GM19467 (cell line): Measurements from ENCODE around the gene C12orf57.

Source experiments
- ATAC-seq: cut with Tn5 transposase; IDR thresholded peaks from one replicate; pipeline ENCODE4 v1.9.1; 2021; ENCODE audit warnings: mild to moderate bottlenecking, moderate library complexity; ENCODE audit not compliant: unreplicated experiment

Gene C12orf57

DNA sequence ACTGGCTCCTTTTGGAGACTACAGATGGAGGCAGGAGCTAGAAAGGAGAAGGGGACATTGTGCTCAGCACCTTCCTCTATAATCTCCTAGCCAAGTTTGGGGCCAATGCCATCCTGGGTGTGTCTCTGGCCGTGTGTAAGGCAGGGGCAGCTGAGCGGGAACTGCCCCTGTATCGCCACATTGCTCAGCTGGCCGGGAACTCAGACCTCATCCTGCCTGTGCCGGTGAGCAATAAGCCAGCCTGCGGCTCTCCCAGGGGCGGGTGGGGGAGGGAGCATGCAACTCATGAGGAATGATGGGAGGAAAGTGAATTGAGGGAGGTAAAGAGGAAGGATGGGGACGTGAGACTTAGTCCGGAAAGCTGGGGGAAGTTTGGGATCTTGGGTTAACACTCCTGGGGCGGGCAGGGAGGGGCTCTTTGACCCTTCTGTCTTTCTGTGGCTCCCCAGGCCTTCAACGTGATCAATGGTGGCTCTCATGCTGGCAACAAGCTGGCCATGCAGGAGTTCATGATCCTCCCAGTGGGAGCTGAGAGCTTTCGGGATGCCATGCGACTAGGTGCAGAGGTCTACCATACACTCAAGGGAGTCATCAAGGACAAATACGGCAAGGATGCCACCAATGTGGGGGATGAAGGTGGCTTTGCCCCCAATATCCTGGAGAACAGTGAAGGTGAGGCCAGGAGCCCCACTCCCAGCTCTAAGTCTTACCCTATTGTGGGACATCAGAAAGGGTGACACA lies 26.2 kb upstream of the C12orf57 start:
- no peak for ATAC-seq

DNA sequence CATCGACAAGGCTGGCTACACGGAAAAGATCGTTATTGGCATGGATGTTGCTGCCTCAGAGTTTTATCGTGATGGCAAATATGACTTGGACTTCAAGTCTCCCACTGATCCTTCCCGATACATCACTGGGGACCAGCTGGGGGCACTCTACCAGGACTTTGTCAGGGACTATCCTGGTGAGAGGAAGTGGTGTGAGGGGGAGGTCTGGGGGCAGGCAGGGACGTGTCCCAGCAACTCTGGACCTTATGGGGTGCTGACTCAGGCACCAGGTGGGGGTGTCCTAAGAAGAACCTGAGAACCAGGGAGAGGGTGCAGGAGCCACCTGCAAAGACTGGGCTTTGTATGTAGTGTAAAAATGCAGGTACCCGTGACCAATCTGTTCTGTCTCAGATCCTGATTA lies 24.2 kb upstream of the C12orf57 start:
- ATAC-seq = no peak

DNA sequence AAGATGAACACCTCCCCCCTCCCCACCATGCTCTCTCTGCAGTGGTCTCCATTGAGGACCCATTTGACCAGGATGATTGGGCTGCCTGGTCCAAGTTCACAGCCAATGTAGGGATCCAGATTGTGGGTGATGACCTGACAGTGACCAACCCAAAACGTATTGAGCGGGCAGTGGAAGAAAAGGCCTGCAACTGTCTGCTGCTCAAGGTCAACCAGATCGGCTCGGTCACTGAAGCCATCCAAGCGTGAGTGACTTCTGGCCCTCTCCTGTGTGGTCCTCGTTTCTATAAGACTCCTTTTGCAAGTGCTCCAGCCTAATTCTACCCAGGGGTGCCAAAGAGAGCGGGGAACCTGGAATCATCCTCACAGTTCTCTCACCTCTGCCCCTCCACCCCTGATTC lies 22.3 kb upstream of the C12orf57 start:
- ATAC-seq = no peak

DNA sequence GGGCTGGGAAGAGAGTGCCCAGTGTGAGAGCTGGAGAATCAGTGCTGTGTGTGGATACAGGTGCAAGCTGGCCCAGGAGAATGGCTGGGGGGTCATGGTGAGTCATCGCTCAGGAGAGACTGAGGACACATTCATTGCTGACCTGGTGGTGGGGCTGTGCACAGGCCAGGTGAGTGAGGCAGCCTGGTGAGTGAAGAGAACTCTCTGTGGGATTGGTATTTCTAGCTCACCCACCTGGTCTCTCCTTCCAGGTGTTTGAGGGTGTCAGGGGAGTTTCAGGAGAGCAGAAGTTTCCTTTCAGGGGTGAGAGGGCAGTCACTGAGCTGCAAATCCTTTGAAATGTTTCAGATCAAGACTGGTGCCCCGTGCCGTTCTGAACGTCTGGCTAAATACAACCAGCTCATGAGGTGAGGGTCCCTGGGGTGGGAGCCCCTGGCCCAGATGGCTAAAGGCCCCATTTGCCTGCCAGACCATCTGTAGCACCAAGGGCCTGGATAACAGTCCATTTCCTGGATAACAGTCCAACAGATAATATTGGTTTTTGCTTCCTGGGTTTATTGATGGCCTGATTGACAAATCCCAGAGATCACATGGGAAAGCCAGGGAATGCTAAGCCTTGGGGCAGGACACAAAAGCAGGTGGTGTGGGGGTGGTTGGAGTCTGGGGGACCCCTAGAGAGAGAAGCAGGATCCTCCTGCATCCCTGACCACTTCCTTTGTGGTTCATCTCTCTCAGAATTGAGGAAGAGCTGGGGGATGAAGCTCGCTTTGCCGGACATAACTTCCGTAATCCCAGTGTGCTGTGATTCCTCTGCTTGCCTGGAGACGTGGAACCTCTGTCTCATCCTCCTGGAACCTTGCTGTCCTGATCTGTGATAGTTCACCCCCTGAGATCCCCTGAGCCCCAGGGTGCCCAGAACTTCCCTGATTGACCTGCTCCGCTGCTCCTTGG lies 21.6 kb upstream of the C12orf57 start:
- no peak for ATAC-seq

DNA sequence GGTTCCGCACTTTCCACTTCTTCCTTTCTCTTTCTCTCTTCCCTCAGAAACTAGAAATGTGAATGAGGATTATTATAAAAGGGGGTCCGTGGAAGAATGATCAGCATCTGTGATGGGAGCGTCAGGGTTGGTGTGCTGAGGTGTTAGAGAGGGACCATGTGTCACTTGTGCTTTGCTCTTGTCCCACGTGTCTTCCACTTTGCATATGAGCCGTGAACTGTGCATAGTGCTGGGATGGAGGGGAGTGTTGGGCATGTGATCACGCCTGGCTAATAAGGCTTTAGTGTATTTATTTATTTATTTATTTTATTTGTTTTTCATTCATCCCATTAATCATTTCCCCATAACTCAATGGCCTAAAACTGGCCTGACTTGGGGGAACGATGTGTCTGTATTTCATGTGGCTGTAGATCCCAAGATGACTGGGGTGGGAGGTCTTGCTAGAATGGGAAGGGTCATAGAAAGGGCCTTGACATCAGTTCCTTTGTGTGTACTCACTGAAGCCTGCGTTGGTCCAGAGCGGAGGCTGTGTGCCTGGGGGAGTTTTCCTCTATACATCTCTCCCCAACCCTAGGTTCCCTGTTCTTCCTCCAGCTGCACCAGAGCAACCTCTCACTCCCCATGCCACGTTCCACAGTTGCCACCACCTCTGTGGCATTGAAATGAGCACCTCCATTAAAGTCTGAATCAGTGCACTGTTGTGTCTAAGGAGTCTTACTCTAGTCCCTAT lies 20.7 kb upstream of the C12orf57 start:
- no peak for ATAC-seq

DNA sequence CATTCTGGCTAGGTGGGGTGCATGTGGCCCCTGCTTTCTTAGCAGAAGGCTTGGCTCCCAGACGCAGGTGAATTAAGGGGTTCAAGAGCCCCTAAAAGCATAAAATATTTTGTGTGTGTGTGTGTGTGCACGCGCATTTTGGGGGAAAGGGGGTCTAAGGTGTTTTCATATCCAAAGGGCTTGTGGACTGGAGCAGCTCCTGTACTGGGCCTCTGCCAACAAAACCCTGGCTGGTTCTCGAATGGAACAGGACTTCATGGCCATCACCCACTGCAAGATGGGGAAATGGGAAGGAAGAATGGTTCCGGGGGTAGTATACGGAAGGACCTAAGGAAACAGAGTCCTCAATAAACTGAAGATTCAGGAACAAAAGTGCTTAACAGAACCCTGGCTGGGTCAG lies 20.0 kb upstream of the C12orf57 start:
- ATAC-seq = no peak

DNA sequence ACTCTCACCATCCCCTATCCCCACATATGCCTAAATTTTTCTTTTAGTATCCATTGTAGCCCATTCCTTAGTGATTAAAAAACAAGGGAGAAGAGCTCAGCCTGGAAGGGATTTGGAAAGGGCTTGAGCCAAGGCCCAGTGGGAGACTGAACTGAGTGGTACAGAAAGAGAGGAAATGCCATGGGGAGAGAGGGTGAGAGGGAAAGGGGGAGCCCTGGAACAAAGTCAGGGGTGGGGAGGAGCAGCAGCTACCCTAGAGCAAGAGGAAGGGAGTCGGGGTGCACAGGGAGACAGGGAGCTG lies 18.6 kb upstream of the C12orf57 start:
- no peak for ATAC-seq

DNA sequence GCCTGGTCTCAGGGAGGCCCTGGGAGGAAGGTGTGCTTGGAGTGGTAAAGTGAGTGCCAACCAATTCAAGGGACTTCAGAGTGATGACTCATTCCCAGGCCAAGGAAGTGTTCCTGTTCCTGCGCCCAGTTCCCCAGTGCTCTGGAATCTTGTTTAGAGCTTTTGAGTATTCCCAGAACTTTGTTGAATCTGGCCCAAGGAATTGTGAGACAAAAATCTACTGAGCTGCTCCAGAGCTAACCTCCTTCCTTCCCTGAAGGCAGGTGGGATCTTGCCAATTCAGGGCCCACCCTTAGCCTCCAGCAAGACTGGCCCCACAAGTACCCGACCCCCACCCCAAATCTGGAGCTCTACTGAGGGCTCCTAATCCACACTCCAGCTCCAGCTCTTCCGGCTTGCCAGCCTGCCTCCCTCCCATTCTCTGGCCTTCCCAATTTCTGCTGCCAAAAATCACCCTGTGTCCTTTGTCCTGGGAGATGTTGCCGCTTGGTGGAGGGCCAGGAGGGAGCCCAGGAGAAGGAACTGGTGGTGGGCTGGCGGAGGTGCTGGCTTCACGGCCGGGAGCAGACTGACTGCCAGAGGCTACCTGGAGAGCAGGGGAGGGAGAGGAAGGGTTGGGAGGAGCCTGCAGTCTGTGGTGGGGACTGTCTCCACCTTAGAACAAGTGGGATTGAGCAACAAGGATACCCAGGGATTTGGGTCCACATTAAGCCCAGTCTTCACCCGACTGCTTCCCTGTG lies 18.1 kb upstream of the C12orf57 start:
- no peak for ATAC-seq

DNA sequence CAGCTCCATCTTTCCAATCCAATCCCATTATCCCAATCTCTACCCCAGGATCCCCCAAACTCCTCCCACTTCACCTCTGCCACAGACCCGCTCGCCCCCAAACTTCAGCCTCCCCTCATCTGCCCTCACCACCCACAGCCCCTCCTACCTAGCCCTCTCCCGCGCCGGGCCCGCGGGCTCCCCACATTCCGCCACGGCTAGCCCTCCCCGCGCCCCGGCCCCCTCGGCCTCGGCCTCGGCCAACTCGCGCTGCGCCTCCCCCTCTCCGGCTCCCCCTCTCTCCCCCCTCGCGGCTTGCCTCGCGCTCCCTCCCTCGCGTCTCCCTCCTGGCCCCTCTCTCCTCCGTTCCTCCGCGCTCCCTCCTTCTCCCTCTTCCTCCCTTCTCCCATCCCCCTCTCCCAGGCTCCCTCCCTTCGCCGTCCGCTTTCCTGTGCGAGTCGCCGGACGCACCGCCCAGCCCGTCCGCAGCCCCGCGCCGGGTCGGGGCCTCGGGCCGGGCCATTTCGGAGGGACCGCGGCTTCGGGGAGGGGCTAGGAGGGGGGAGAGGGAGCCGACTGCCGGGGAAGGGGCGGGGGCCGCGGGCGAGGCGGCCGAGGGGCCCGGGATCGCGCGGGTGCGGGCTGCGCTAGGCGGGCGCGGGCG lies 16.3 kb upstream of the C12orf57 start, which contains the start of gene ATN1:
Gene ATN1, plus strand, starts transcription at position 581 of the 643 bp plus-strand sequence. CDS start 6,043 bp downstream, outside the sequence.
- ATAC-seq = no peak

DNA sequence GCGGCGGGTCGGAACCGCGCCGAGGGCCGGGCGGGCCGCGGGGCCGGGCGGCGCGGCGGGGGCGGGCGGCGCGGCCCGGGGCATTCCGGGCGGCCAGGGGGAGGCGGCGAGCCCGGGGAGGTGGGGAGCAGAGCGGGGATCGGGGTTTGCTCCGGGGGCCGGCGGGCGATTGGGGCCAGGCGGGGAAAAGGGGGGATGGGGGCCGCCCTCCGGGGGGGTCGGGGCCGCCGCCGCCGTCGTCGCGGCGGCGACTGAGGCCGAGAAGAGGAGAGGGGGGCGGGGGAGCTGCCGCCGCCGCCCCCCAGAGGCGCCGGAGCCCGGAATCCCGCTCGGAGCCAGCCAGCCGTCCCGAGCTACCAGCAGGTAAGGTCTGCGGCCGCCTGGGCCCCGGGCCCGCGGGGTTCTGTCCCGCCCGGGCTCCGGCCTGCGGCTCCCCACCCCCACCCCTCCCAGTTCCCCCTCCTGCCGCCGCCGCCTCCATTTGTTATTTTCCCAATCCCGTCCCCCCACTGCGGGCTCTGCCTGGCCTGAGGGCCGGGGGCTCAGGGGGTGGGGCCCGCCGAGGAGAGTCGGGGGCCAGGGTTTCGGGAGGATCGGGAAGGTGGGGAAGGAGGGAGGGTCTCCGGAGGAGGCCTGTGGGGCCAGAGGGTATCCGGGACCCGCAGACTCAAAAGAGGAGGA lies 15.7 kb upstream of the C12orf57 start:
- ATAC-seq = no peak

DNA sequence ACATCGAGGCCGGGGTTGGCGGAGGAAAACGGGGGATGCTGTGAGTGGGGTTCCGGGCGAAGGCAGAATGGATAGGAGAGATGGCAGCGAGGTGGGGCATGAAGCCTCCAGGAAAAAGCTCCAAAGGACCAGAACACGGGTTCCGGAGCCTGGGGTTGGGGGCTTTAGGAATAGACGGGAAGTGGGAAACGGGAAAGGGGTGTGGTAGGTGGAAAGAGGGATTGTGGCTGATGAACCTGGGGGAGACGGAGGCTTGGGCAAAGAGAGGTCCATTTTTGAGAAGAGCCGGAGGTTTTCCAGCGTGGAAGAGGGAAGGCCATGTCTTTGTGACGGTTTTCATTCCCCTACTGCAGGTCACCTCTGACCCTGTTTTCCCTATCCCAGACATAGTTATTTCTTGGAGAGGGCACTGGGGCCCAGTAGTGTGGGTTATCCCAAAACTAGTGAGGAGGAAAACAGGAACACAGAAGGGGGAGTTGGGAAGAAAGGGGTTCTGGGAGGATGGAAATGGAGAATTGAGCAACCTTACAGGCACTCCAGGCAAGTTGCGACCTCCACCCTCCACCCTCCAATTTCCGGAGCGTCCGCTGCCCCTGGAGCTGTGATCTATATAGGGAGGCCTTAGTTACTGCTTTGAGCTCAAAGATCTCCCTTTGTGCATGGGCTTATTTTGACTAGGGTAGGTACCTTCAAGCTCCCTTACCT lies 15.0 kb upstream of the C12orf57 start:
- ATAC-seq = no peak

DNA sequence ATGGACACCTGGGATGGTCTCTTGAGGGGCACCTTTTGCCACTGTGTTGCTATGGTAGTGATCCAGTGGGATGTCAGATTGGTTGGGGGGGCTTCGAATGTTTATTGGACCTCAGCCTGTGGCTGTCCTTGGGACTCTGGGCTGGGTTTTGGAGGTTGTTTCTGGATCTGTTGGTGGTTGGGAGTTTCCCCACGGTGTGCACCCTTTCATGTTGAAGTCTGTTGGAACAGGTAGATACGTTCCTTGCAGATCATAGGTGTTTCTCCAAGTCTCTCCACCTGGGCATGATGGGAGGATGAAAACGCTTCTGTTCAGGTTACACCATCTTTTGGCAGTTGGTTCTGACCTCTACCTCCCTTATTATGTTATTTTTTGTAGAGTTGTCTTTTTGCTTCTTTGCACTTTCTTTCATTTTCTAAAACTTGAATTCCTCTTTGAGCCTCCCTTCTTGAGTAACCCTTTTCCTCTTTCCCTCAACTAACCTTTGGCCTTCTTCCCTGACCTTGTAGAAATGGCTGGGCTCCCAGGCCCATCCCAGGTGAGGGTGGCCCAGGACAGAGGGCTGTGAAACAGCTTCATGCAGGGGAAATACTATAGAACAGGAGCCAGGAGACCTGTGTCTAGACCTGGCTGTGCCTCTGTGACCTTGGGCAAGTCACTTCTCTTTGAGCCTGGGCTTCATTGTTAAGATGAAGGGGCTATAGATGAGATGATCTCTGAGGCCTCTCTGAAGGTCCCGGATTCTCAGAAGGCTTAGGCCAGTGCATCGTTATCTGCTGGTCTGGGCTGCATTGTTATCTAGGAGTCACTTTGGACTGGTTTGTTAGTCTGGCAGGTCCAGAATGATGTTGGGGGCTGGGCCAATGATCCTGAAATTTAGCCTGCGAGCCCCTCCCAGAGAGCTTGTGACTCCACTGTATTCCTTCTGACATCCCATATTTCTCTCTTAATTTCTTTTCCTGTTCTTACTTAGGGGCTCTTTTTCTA lies 14.1 kb upstream of the C12orf57 start:
- no peak for ATAC-seq

DNA sequence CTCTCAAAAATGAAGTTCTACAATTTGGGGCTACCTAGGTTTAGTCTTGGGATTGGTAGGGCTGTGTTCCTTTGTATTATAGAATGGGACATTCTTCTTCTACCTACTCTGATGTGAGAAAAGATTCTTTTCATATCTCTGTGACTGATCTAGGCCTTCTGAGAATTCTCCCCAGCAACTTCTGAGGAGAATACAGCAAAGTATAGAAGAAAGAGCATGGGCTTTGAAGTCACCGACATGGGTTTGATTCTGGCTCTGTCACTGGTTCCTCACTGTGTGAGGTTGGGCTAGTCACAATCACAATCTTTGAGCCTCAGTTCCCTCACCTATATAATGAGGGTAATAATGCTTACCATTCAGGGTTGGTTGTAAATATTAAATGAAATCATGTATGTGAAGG lies 11.1 kb upstream of the C12orf57 start:
- ATAC-seq = no peak

DNA sequence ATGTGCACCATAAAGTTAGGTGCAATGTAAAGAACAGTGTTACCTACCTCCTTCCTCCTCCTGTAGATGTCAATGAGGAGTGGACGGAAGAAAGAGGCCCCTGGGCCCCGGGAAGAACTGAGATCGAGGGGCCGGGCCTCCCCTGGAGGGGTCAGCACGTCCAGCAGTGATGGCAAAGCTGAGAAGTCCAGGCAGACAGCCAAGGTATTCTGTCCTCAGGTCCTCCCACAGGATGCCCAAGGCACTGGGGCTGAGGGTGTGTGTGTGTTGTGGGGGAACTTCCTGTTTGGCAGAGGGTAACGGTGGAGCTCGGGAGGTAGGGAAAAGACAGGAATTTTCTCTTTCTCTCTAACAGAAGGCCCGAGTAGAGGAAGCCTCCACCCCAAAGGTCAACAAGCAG lies 9.7 kb upstream of the C12orf57 start:
- no peak for ATAC-seq

DNA sequence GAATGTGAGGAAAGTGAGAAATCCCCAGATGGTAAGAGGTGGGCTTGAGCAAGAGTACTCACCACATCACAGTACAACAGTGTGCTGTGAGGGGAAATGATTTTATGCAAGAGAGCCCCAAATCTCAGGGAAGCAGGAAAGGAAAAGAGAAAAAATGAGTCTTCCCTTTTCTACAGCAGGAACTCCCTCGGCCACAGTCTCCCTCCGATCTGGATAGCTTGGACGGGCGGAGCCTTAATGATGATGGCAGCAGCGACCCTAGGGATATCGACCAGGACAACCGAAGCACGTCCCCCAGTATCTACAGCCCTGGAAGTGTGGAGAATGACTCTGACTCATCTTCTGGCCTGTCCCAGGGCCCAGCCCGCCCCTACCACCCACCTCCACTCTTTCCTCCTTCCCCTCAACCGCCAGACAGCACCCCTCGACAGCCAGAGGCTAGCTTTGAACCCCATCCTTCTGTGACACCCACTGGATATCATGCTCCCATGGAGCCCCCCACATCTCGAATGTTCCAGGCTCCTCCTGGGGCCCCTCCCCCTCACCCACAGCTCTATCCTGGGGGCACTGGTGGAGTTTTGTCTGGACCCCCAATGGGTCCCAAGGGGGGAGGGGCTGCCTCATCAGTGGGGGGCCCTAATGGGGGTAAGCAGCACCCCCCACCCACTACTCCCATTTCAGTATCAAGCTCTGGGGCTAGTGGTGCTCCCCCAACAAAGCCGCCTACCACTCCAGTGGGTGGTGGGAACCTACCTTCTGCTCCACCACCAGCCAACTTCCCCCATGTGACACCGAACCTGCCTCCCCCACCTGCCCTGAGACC lies 8.2 kb upstream of the C12orf57 start:
- no peak for ATAC-seq

DNA sequence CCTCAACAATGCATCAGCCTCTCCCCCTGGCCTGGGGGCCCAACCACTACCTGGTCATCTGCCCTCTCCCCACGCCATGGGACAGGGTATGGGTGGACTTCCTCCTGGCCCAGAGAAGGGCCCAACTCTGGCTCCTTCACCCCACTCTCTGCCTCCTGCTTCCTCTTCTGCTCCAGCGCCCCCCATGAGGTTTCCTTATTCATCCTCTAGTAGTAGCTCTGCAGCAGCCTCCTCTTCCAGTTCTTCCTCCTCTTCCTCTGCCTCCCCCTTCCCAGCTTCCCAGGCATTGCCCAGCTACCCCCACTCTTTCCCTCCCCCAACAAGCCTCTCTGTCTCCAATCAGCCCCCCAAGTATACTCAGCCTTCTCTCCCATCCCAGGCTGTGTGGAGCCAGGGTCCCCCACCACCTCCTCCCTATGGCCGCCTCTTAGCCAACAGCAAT lies 7.6 kb upstream of the C12orf57 start:
- no peak for ATAC-seq
